Thyroid gland (tissue), 4 donors: ENCODE results near the gene ECSIT.
"Not testable (repeated sequence)": the region's sequence is repeated elsewhere in the genome, so short reads cannot be mapped to it uniquely, and the experiment has no call there.

Experiments used
- CTCF ChIP-seq, 6 experiments: fragments of 200-600 bp in 3 of 6; fragments of 450-650 bp in 3 of 6; sonication (generic) in 3 of 6; IDR thresholded peaks; one replicate each; pipeline ENCODE4 v1.5.1; 2016 to 2019; ENCODE audit warnings: antibody characterized with exemption in 6 of 6, mild to moderate bottlenecking in 2 of 6, inconsistent platforms in 1 of 6, moderate library complexity in 1 of 6
- POLR2A ChIP-seq, 2 donors: fragments of 450-650 bp; IDR thresholded peaks; one replicate each; pipeline ENCODE4 v1.6.1; 2017; ENCODE audit warnings: antibody characterized with exemption in 2 of 2, mild to moderate bottlenecking in 2 of 2, moderate library complexity in 1 of 2

- TF ChIP-seq CTCF, POLR2A (IDR thresholded peaks at IDR 0.05): not testable (repeated sequence)
Measured at GRCh38 chr19:11573354-11573753, 44.4 kb upstream of the ECSIT start.
